Progenitor cell of endocrine pancreas (in vitro differentiated cells): Measurements from ENCODE around the gene BCAP31. TPM values are rescaled to one million over a fixed set of nuclear protein-coding genes. Genes with fewer than 3 reads are reported as not detected.

ENCODE experiments used
- DNase-seq: peaks from one replicate; pipeline ENCODE4 v3.0.0; 2021; ENCODE audit warnings: low spot score; ENCODE audit not compliant: unreplicated experiment
- H3K27ac Mint-ChIP-seq: 2 replicates; pipeline ENCODE4 v1.8.0; 2021; ENCODE audit warnings: mild to moderate bottlenecking, moderate library complexity, mixed read lengths
- H3K27me3 Mint-ChIP-seq: 2 replicates; pipeline ENCODE4 v1.8.0; 2021; ENCODE audit warnings: mixed read lengths
- H3K36me3 Mint-ChIP-seq: 2 replicates; pipeline ENCODE4 v1.8.0; 2022; ENCODE audit warnings: mixed read lengths; ENCODE audit not compliant: insufficient read depth
- H3K4me1 Mint-ChIP-seq: 2 replicates; pipeline ENCODE4 v1.8.0; 2021; ENCODE audit warnings: low read depth, mixed read lengths
- H3K4me3 Mint-ChIP-seq: 2 replicates; pipeline ENCODE4 v1.8.0; 2021; ENCODE audit warnings: low read depth, mild to moderate bottlenecking, moderate library complexity, mixed read lengths
- H3K9me3 Mint-ChIP-seq: 2 replicates; pipeline ENCODE4 v1.8.0; 2021; ENCODE audit warnings: low read depth, mixed read lengths
- CTCF ChIP-seq: fragments of 200-600 bp; sonication (generic); IDR thresholded peaks from one replicate; pipeline ENCODE4 v1.5.0; 2021; ENCODE audit warnings: antibody characterized with exemption, mild to moderate bottlenecking; ENCODE audit not compliant: unreplicated experiment
- total RNA-seq: library from RNA; stranded (reverse); gene quantifications from 2 replicates; pipeline ENCODE4 v1.2.1, GENCODE V29; 2021

BCAP31 gene
- total RNA-seq, 1 donor from 2014 or later: 142 TPM

GRCh38 chrX:153767674-153768055, 43.5 kb upstream of the BCAP31 start:
- no peak for TF ChIP-seq CTCF
- no peak overlapping the region for H3K4me3 Mint-ChIP-seq
- H3K27me3 Mint-ChIP-seq: peaks cover 3% of the 10 kb centered on the region
- no peaks in the 10 kb centered on the region for H3K36me3 Mint-ChIP-seq
- peaks cover 2% of the 10 kb centered on the region for H3K4me1 Mint-ChIP-seq
- DNase-seq: no peak
- no peak overlapping the region for H3K27ac Mint-ChIP-seq
- H3K9me3 Mint-ChIP-seq: no peaks in the 10 kb centered on the region

GRCh38 chrX:153766871-153767673, 42.9 kb upstream of the BCAP31 start:
- H3K27me3 Mint-ChIP-seq: peaks cover 3% of the 10 kb centered on the region
- H3K27ac Mint-ChIP-seq: no peak overlapping the region
- no peak overlapping the region for H3K4me3 Mint-ChIP-seq
- H3K36me3 Mint-ChIP-seq: no peaks in the 10 kb centered on the region
- TF ChIP-seq CTCF: no peak
- no peaks in the 10 kb centered on the region for H3K9me3 Mint-ChIP-seq
- no peak for DNase-seq
- peaks cover 2% of the 10 kb centered on the region for H3K4me1 Mint-ChIP-seq

- H3K4me1 Mint-ChIP-seq: peaks cover 2% of the 10 kb centered on the region
- no peaks in the 10 kb centered on the region for H3K9me3 Mint-ChIP-seq
- no peak overlapping the region for H3K27ac Mint-ChIP-seq
- H3K4me3 Mint-ChIP-seq: no peak overlapping the region
- DNase-seq: no peak
- H3K27me3 Mint-ChIP-seq: peaks cover 3% of the 10 kb centered on the region
- H3K36me3 Mint-ChIP-seq: no peaks in the 10 kb centered on the region
- TF ChIP-seq CTCF: no peak
Measured at GRCh38 chrX:153766098-153766817, 42.1 kb upstream of the BCAP31 start.

GRCh38 chrX:153765138-153766079, 41.2 kb upstream of the BCAP31 start:
- no peak overlapping the region for H3K27ac Mint-ChIP-seq

More at GRCh38 chrX:153765138-153766079, 41.2 kb upstream of the BCAP31 start:
- TF ChIP-seq CTCF: no peak
- peaks cover 3% of the 10 kb centered on the region for H3K27me3 Mint-ChIP-seq
- DNase-seq: no peak
- H3K4me1 Mint-ChIP-seq: peaks cover 2% of the 10 kb centered on the region
- H3K9me3 Mint-ChIP-seq: no peaks in the 10 kb centered on the region
- H3K4me3 Mint-ChIP-seq: no peak overlapping the region
- no peaks in the 10 kb centered on the region for H3K36me3 Mint-ChIP-seq
